Measurements from ENCODE around the gene INCENP. TPM values are rescaled to one million over a fixed set of nuclear protein-coding genes. Genes with fewer than 3 reads are reported as not detected.
"Not testable (repeated sequence)": the region's sequence is repeated elsewhere in the genome, so short reads cannot be mapped to it uniquely, and the experiment has no call there.

Gene INCENP
- 11.6 TPM for total RNA-seq
- long read RNA-seq, partial matches to known transcripts = 0 of 2 reads
- long read RNA-seq, other reads (novel, unspliced or antisense) = 2 of 2 reads

DNA sequence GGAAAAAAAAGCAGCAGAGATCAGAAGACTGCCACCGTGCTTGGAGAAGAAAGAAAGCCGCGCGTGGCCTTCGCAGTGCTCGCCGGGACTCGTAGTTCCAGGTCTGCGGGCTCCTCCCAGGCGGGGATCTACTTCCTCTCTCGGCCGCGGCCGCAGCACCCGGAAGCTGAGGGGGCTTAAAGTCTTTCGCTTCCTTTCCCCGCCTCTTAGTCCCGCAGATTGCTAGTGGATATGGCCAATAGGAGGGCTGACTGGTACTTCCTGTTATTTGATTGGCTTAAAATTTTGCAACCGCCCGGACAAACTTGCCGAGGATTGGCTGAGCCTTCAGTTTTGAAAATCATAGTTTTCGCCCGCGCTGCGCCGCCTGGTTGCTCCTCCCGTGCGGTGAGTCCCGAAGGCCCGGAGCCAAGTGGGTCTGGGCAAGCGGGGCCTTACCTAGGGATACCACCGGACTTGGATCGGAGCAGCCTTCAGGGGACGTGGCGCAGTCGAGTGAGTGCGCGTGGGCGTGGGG is at the start of gene INCENP:
Gene INCENP (plus strand): TSS at position 343 of the 517 bp plus-strand sequence. CDS start 4,151 bp downstream, outside the sequence.
- peak; percentile 99 for ATAC-seq
- intact Hi-C loops (cut with micrococcal nuclease) = no loop called here

DNA sequence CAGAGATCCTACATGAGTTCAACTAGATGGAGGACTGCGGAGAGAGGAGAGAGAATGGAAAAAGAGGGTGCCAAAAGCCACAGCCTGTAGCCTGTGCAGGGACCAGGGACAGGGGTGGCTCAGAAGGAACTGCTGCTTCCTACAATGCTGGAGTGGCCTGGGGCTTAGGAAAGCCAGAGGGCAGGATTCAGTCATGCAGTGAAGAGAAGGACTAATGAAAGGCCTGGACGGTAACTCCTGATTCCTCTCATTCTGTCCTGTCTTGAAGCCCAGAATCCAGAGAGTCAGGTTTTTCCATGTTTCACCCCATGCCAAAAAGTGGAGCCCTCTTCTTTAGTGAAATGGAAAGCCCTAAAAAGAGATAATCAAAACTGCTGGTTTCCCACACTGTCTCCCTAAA is 48.4 kb upstream of the INCENP start:
- intact Hi-C loops (cut with micrococcal nuclease) = no loop called here
- DNase-seq (no peak), ATAC-seq (no peak)

More for the DNA sequence above, at the start of gene INCENP:
- DNase-seq = peak; percentile 96

DNA sequence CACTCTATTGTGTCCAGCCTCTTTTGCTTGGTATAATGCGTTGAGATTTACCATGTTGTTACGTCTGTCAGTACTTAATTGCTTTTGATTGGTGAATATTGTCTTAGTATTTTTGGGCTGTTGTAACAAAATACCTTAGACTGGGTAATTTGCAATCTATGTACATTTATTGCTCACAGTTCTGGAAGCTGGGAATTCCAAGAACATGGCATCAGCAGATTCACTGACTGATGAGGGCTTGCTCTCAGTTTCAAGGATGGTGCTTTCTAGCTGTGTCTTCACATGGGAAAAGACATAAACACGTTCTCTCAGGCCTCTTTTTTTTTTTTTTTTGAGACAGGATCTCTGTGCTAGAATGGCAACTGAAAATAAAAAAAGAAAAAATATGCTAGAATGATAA is 46.7 kb upstream of the INCENP start:
- ATAC-seq (no peak), DNase-seq (no peak)
- intact Hi-C loops (cut with micrococcal nuclease) = no loop called here

DNA sequence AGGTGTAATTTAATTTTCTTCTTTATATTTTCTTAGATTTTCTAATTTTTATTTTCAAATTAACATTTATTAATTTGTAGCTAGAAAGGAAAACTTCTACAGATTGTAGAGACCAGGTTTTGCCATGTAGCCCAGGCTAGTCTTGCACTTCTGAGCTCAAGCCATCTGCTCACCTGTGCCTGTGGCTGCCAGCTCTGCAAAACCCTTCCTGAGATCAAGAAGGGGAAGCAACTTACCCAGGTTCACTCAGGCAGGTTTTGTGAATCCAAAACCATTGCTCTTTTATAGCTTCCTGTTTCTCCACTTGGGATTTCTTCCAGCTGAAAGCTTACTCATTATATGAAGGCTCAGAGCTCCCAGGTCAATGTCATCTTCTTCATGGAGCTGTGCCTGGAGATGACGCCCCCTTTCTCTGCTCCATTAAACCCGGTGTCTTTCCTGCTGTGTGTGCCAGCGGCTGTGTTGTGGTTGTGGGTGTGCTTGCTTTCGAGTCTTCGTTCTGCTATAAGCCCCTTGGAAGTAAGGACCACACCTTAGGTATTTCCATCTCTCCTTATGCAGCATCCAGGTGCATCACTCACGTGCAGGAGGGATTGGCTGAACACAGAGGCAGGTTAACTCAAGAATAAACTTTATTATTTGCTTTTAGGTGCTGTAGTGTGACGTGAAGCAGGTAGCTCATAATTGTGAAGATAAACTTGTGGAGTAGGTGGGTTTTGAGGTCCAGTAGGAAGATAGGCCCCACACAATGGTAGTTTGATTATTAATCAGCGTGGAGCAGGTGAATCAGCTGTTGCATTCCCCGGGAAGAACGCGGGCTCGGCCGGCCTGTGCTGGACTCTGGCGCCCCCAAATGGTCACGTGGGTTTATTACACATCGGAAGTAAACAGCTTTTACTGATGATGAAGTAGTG is 42.2 kb upstream of the INCENP start:
- intact Hi-C loops (cut with micrococcal nuclease) = loop anchor here (5.0 to 10.0 kb wide), 2 partner anchors 134 to 287 kb away; partner anchors contain the start of genes FEN1 and TMEM258
- DNase-seq (peak; percentile 83), ATAC-seq (peak; percentile 84)

- intact Hi-C loops (cut with micrococcal nuclease) = loop anchor here (5.0 to 10.0 kb wide), 2 partner anchors 135 to 287 kb away; partner anchors contain the start of genes FEN1 and TMEM258
- no peak for ATAC-seq
These were observed 41.5 kb upstream of the INCENP start for GRCh38 chr11:62082292-62082657.

DNA sequence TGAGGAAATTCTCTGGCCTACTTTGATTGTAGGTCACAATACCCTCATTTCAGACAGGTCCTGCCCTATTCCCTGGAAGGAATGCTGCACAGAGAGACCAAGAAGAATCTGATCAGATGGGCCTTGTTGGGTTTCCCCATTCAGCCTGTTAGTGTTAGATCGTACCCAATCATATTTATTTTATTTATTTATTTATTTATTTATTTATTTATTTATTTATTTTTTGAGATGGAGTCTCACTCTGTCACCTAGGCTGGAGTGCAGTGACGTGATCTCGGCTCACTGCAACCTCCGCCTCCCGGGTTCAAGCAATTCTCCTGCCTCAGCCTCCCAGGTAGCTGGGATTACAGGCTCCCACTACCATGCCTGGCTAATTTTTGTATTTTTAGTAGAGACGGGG is 39.0 kb upstream of the INCENP start:
- not testable (repeated sequence) for ATAC-seq, DNase-seq
- intact Hi-C loops (cut with micrococcal nuclease) = loop anchor here (5.0 to 10.0 kb wide), 2 partner anchors 138 to 290 kb away; partner anchors contain the start of genes FEN1 and TMEM258

More at GRCh38 chr11:62082292-62082657, 41.5 kb upstream of the INCENP start:
- no peak for DNase-seq

DNA sequence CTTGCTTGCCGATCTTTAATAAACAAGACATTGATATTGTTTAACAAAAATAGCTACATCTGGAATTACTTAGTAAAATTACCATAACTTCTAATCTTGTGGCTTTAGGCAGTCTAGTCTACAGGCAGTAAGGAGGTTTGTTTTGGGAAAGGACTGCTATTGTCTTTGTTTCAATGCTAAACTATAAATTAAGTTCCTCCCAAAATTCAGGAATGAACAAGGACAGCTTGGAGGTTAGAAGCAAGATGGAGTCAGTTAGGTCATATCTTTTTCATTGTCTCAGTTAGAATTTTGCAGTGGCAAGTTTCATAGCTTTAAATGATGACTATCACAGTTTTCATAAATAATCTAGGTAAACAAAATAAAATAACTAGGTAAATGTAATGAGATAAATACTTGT is 36.1 kb upstream of the INCENP start:
- DNase-seq (no peak), ATAC-seq (no peak)
- intact Hi-C loops (cut with micrococcal nuclease) = loop anchor here (10.0 kb wide), 1 partner anchor 293 kb away; the partner anchor contains the start of genes FEN1 and TMEM258

DNA sequence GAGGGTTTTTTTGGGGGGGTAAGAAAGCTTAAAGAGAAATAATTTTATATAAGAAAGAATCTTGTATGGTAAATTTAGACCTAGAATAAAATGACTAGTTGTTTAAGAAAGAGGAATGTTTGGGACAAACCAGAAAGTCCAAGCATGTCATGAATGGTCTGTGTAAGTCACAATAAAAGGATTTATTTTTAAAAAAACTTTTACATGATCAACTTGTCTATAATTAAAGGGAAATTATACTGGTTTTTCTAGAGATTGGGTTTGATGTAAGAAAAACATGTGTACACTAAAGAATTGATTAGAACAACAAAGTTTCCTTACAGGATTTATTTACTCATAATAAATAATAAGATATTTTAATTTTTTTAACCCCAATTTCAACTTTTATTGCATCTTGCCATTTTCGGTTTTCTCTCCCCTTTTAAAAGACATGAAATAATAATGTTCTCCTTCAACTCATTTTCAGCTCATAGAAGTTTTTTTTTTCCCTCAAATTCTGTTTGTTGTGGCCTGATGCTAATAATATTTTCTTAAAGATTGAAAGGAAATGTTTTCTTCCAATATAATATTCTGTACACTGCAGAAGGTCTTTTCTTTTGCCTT is 35.4 kb upstream of the INCENP start:
- intact Hi-C loops (cut with micrococcal nuclease) = loop anchor here (10.0 kb wide), 1 partner anchor 294 kb away; the partner anchor contains the start of genes FEN1 and TMEM258
- DNase-seq = no peak
- ATAC-seq = no peak

DNA sequence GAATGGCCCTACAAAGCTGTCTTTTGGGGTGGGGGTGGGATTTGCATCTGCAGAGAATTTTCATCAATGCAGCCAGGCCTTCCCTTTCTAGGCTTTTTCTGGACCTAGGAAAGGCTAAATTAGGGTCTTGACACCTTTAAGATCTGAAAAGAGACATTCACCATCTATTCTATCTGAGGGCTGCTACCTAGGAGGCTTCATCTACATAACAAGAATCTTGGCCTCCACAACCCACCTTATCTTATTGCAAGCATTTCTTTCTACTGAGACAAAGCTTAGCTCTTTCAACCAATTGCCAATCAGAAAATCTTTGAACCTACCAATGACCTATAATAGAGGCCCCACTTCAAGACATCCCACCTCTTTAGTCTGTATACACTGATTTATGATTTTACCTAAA is 20.7 kb upstream of the INCENP start:
- intact Hi-C loops (cut with micrococcal nuclease) = loop anchor here (10.0 kb wide), 2 partner anchors 208 to 298 kb away; partner anchors contain the start of gene FADS3
- ATAC-seq (no peak), DNase-seq (no peak)

- intact Hi-C loops (cut with micrococcal nuclease) = loop anchor here (10.0 kb wide), 2 partner anchors 209 to 299 kb away; partner anchors contain the start of gene FADS3
- ATAC-seq = no peak
- DNase-seq = no peak
These were observed 19.8 kb upstream of the INCENP start for GRCh38 chr11:62103986-62104385.

DNA sequence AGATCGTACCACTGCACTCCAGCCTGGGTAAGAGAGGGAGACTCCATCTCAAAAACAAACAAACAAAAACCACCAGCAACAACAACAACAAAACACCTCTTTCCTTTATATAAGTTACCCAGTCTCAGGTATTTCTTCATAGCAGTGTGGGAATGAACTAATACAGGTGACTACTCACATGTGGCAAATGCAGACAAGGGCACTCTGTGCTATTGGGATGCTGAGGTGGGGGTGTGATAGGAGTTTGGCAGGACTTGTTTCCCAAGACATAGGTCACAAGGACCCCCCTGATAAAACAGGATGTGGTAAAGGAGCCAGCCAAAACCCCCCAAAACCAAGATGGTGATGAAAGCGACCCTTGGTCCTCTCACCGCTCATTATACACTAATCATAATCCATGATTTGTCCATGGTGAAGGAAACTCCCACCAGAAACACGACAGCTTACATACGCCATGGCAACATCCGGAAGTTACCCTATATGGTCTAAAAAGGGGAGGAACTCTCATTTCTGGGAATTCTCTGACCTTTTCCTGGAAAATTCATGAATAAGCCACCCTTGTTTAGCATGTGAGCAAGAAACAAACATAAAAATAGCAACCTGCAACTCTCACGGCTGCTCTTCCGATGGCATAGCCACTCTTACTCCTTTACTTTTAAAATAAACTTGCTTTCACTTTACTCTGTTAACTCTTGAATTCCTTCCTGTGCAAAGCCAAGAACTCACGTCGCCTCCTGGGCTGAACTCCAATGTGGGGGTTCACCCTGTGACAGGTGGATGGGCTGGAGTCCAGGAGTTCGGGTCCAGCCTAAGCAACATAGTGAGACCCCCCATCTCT is 18.8 kb upstream of the INCENP start:
- peak; percentile 85 for ATAC-seq
- intact Hi-C loops (cut with micrococcal nuclease) = loop anchor here (10.0 kb wide), 2 partner anchors 210 to 300 kb away; partner anchors contain the start of gene FADS3
- no peak for DNase-seq

DNA sequence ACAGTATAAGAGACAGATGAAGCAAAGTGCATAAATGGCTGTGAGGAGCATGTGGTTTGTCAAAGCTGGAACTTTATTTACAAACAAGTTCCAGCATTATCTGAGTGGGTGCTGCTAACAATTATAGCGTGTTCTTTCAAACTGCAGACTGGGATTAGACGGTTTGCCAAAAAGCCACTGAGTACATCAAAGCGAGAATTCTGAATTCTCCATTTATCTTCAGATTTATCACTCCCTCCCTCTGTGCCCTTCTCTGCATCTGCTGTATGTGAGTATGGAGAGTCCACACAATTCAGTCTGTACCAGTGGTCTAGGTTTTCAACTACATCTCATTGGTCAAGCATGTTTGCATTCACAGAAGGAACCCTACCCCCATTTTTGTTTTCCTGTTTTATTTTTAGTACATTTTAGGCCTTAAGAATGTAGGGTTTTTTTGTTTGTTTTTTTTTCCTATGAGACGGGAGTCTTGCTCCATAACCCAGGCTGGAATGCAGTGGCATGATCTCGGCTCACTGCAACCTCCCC is 18.1 kb upstream of the INCENP start:
- intact Hi-C loops (cut with micrococcal nuclease) = loop anchor here (10.0 kb wide), 2 partner anchors 211 to 301 kb away; partner anchors contain the start of gene FADS3
- ATAC-seq (peak; percentile 36), DNase-seq (no peak)

- DNase-seq (no peak), ATAC-seq (peak; percentile 32)
- intact Hi-C loops (cut with micrococcal nuclease) = loop anchor here (10.0 kb wide), 2 partner anchors 213 to 303 kb away; partner anchors contain the start of gene FADS3
These were observed 15.6 kb upstream of the INCENP start for GRCh38 chr11:62108017-62108750.

DNA sequence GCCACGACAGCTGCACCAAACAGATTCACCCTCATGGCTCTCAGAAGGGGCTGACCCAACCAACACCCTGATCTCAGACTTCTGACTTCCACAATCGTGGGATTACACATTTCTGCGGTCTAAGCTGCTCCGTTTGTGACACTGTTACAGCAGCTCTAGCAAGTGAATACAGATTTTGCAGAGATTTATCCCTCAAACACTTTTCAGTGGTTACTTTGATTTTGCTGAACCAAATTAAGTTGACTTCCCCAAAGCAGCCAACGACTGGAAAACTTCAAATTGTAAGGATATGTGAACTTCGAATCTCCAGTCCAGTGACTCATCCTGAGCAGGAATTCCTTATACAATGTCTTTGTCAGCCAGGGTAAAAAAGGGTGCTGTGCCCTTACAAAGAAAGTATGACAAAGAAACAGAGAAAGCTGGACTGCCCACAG is 14.8 kb upstream of the INCENP start:
- no peak for DNase-seq
- ATAC-seq = no peak
- intact Hi-C loops (cut with micrococcal nuclease) = loop anchor here (10.0 kb wide), 2 partner anchors 214 to 304 kb away; partner anchors contain the start of gene FADS3

GRCh38 chr11:62115085-62115694 is 8.6 kb upstream of the INCENP start:
- no peak for ATAC-seq
- intact Hi-C loops (cut with micrococcal nuclease) = no loop called here
- no peak for DNase-seq

DNA sequence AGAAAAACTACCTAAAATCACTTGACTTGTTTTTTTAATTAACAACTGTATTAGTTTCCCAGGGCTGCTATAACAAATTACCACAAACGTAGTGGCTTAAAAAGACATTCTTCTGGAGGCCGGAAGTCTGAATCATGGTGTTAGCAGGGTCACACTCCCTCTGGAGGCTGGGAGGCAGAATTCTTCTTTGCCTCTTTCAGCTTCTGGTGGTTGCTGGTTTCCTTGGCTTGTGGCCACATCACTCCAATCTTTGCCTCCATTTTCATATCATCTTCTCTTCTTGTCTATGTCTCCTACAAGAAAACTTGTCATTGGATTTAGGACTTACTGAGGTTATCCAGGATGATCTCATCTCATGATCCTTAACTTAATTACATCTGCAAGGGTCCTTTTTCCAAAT is 7.4 kb upstream of the INCENP start:
- ATAC-seq (no peak), DNase-seq (no peak)
- intact Hi-C loops (cut with micrococcal nuclease) = no loop called here

DNA sequence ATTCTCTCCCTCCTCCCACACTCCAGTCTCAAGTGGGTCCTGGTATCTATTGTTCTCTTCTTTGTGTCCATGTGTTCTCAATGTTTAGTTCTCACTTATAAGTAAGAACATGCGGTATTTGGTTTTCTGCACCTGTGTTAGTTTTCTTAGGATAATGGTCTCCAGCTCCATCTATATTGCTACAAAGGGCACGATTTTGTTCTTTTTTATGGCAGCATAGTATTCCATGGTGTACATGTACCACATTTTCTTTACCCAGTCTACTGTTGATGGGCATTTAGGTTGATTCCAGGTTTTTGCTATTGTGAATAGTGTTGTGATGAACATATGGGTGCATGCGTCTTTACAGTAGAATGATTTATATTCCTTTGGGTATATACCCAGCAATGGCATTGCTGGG is 4.2 kb upstream of the INCENP start:
- ATAC-seq = no peak
- intact Hi-C loops (cut with micrococcal nuclease) = no loop called here

More for the DNA sequence above, 4.2 kb upstream of the INCENP start:
- no peak for DNase-seq

All from left ventricle myocardium superior (tissue), 1 donor.